ENCODE measurements around the gene MRPL12. TPM values are rescaled to one million over a fixed set of nuclear protein-coding genes. Genes with fewer than 3 reads are reported as not detected.

The MRPL12 gene
- total and polyA plus RNA-seq, 2 donors from 2014 or later, result 52.4 to 251 TPM

- no peaks in the 10 kb centered on the region for H3K4me1 ChIP-seq (ENCODE audit: control insufficient read depth in 2 of 3, insufficient read depth in 2 of 3, low read depth in 1 of 3, low read length in 3 of 3)
Measured at GRCh38 chr17:81695211-81695610, 8.0 kb upstream of the MRPL12 start.

GRCh38 chr17:81695801-81696200 is 7.4 kb upstream of the MRPL12 start:
- DNase-seq (no peak), FAIRE-seq (no peak)
- Histone ChIP-seq H3K27ac (ENCODE audit: low read depth in 2 of 2, low read length in 2 of 2) (no peak overlapping the region), H3K9ac (ENCODE audit: low read length in 3 of 3) (no peak overlapping the region), H3K36me3 (ENCODE audit: control insufficient read depth in 2 of 3, insufficient read depth in 3 of 3, low read length in 3 of 3) (peaks cover 0 to 49% (median 16%) of the 10 kb centered on the region in 3 donors), H3K4me1 (ENCODE audit: control insufficient read depth in 2 of 3, insufficient read depth in 2 of 3, low read depth in 1 of 3, low read length in 3 of 3) (peaks cover 0 to 2% (median 0%) of the 10 kb centered on the region in 3 donors), H3K4me3 (ENCODE audit: low read length in 3 of 3) (no peak overlapping the region), H3K9me3 (ENCODE audit: control insufficient read depth in 2 of 3, insufficient read depth in 1 of 3, low read length in 3 of 3) (no peaks in the 10 kb centered on the region), H3K27me3 (ENCODE audit: control insufficient read depth, insufficient read depth, low read length) (no peaks in the 10 kb centered on the region)
- intact Hi-C loops (cut with DNase I), result no loop called here
- TF ChIP-seq CTCF (IDR thresholded peaks at IDR 0.05; ENCODE audit: borderline replicate concordance, extremely low read depth, insufficient read depth), result no peak

More at GRCh38 chr17:81695211-81695610, 8.0 kb upstream of the MRPL12 start:
- H3K27me3 ChIP-seq (ENCODE audit: control insufficient read depth, insufficient read depth, low read length), result no peaks in the 10 kb centered on the region
- intact Hi-C loops (cut with DNase I), result no loop called here
- H3K9me3 ChIP-seq (ENCODE audit: control insufficient read depth in 2 of 3, insufficient read depth in 1 of 3, low read length in 3 of 3), result no peaks in the 10 kb centered on the region
- DNase-seq (no peak), FAIRE-seq (no peak)
- no peak overlapping the region for H3K4me3 ChIP-seq (ENCODE audit: low read length in 3 of 3)
- peaks cover 0 to 47% (median 16%) of the 10 kb centered on the region in 3 donors for H3K36me3 ChIP-seq (ENCODE audit: control insufficient read depth in 2 of 3, insufficient read depth in 3 of 3, low read length in 3 of 3)
- no peak for TF ChIP-seq CTCF (IDR thresholded peaks at IDR 0.05; ENCODE audit: borderline replicate concordance, extremely low read depth, insufficient read depth)
- no peak overlapping the region for H3K27ac ChIP-seq (ENCODE audit: low read depth in 2 of 2, low read length in 2 of 2)
- no peak overlapping the region for H3K9ac ChIP-seq (ENCODE audit: low read length in 3 of 3)

- no peak for FAIRE-seq
- H3K27ac ChIP-seq (ENCODE audit: low read depth in 2 of 2, low read length in 2 of 2), result no peak overlapping the region
- peaks cover 0 to 55% (median 18%) of the 10 kb centered on the region in 3 donors for H3K36me3 ChIP-seq (ENCODE audit: control insufficient read depth in 2 of 3, insufficient read depth in 3 of 3, low read length in 3 of 3)
- no peak overlapping the region for H3K9ac ChIP-seq (ENCODE audit: low read length in 3 of 3)
- H3K27me3 ChIP-seq (ENCODE audit: control insufficient read depth, insufficient read depth, low read length), result no peaks in the 10 kb centered on the region
- no peak for TF ChIP-seq CTCF (IDR thresholded peaks at IDR 0.05; ENCODE audit: borderline replicate concordance, extremely low read depth, insufficient read depth)
- no peak overlapping the region for H3K4me3 ChIP-seq (ENCODE audit: low read length in 3 of 3)
- no peak for DNase-seq
- peaks cover 0 to 5% (median 3%) of the 10 kb centered on the region in 3 donors for H3K4me1 ChIP-seq (ENCODE audit: control insufficient read depth in 2 of 3, insufficient read depth in 2 of 3, low read depth in 1 of 3, low read length in 3 of 3)
- intact Hi-C loops (cut with DNase I), result no loop called here
- no peaks in the 10 kb centered on the region for H3K9me3 ChIP-seq (ENCODE audit: control insufficient read depth in 2 of 3, insufficient read depth in 1 of 3, low read length in 3 of 3)
Measured at GRCh38 chr17:81696218-81696941, 6.8 kb upstream of the MRPL12 start.
